GM15510 (cell line): ENCODE results near the gene KLHDC8B.
A peak's percentile ranks its signal among the peaks of the same experiment; 100 is the strongest.

Source experiments
- POLR2A ChIP-seq: IDR thresholded peaks from 3 replicates; pipeline ENCODE4 v1.6.1; 2011; ENCODE audit warnings: borderline replicate concordance; ENCODE audit not compliant: insufficient read length; ENCODE audit errors: extremely low read depth

KLHDC8B gene

DNA sequence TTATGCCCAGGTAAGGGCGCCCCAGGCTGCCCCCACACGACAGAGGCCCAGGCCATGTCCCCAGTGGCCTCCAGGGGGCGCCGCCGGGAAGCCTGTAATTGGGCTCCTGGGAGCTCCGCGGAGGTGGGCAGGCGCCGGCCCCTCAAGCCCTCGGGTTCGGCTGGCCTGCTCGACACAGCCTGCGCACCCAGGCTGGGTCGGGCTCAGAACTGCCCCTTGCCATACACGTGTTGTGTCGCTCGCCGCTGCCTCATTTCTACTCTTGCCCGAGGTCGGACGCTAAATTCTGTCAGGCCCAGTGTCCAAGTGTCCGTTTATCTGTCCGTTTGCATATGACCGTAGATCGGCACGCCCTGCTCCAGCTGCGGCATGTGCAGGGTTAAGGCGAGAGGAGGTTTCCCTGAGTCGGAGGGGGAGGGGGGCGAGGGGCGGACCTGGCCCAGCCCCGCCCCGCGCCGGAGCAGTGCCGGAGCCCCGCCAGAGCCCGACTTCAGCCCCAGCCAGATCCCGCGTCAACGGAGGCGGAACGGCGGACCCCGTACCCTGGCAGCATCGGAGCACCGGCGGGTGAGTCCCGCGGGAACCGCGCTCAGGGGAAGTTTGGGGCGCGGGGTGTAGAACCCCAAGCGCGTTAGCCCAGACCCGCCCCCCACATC is at the start of gene KLHDC8B:
KLHDC8B (plus strand) TSS at position 480 of the 656 bp plus-strand sequence. CDS start 1,172 bp downstream, outside the sequence.
- peak; percentile 17 for TF ChIP-seq POLR2A

GRCh38 chr3:49122022-49122421 is 49.4 kb upstream of the KLHDC8B start:
- TF ChIP-seq POLR2A = no peak

DNA sequence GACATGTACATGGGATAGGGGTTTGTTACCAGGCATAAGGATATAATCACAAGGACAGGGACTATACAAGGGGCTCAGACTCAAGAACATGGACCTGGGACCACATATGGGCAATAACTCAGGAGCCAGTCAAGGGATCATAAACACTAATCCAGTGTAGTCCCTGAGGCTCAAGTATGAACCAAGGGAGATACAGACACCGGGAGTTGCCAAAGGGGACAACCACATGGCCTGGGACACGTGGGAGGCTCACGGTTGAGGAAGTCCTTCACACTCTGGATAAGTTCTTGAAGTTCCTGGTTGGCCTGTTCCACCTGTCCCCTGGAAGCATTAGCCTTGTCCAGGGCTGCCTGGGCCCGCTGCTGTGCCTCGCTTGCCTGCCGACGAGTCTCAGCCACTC is 48.9 kb upstream of the KLHDC8B start:
- TF ChIP-seq POLR2A = no peak

- no peak for TF ChIP-seq POLR2A
Measured at GRCh38 chr3:49122886-49123545, 48.4 kb upstream of the KLHDC8B start.

GRCh38 chr3:49123687-49124086 is 47.7 kb upstream of the KLHDC8B start:
- no peak for TF ChIP-seq POLR2A

DNA sequence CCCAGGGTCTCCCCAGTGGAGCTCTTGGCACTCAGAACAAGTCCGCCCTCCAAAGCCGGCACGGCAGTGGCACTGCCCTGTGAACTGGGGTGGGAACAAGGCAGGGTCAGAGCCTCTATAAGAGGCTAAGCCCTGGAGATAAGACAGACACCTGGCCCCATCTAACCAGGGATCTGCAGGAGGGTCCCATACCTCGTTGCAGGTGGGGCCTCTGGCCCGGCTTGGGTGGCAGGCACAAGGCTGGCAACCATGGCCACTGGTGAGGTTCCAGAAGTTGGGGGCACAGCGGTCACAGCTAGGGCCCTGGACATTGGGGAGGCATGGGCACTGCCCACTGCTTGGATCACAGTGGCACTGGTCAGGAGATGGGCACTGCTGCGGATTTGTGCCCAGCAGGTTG is 47.2 kb upstream of the KLHDC8B start:
- no peak for TF ChIP-seq POLR2A

- no peak for TF ChIP-seq POLR2A
Measured at GRCh38 chr3:49124991-49125670, 46.3 kb upstream of the KLHDC8B start.

- TF ChIP-seq POLR2A = no peak
Measured at GRCh38 chr3:49131040-49131439, 40.4 kb upstream of the KLHDC8B start.

DNA sequence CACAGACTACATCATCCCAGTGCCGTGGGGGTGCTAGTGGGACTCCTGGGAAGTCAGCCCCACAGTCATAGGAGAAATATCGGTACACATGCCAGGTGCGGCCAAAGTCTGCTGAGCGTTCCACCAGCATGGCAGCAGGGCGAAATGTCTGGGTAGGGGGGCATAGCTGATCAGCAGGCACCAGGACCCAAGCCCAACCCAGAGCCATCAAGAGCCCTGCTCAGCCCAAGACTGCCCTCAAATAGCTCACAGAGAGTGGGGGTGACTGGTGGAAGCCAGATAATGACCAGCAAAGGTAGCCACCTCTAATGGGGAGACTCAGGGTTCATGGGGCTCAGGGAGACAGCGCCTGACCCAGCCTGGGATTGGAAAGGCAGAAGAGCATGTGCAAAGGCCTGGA is 39.8 kb upstream of the KLHDC8B start:
- TF ChIP-seq POLR2A = no peak

GRCh38 chr3:49132073-49132436 is 39.3 kb upstream of the KLHDC8B start:
- no peak for TF ChIP-seq POLR2A

DNA sequence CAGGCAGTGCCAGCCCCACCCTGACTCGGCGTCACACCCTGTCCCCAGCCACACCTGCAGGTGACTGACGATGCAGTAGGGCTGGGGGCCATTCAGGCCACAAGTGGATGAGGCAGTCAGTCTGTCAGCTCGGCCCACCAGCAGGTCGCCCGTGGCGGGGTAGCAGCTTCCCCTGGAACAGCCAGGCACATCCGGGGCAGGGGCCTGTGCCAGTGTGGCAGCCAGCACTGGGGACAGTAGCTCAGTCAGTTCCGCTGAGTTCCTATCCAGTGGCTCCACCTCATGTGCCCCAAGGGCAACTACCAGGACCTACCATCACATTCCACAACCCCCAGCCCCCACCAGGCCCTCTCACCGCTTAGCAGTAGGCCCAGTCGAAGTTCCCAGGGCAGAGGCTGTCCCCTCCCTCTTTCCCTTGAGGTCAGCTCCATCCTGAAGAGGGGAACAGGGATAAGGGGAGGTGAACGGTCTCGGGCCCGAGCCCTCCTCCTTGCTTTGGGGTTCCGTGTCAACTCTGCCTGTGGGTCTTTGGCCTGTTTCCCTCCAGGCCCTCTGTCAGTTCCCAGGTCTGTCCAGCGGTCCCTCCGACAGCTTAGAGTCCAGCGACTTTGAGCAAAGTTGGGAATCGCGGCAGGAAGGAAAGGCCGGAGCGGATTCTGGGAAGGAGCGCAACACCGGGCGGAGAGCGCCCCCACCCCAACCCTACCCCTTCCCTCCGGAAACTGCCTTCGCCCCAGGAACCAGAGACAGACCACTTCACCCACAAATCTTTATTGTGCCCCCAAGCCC is 38.8 kb upstream of the KLHDC8B start, which contains the start of gene LAMB2:
LAMB2 (minus strand) TSS at position 614 of the 789 bp plus-strand sequence; CDS start at position 431, 183 bp downstream.
- no peak for TF ChIP-seq POLR2A

GRCh38 chr3:49133226-49133951 is 38.0 kb upstream of the KLHDC8B start:
- no peak for TF ChIP-seq POLR2A

- TF ChIP-seq POLR2A = no peak
Measured at GRCh38 chr3:49134471-49135265, 36.7 kb upstream of the KLHDC8B start.
